Measurements from ENCODE around the gene ZNF398.

DNA sequence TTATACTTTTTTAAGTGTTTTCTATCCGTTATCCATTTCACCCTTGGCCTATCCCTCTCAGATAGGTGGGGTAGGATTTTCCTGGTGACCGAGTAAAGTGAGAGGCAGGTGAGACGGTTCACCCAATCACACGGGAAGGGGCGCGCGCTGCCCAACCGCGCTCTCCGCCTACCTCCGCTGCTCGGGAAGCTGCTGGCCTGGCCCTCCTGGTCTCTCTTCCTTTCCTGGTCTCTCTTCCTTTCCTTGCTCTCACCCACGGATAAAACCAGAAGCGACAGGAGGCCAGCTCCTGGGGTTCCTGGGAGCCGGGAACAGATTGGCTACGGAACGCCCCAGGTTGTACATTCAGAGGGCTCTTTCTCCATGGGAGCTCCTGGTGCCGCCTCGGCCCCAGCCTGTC is 77.9 kb downstream of the ZNF398 start:
- TF ChIP-seq CTCF (IDR thresholded peaks at IDR 0.05; ENCODE audit: insufficient read depth, low read length) (no peak), SPI1 (IDR thresholded peaks at IDR 0.05; ENCODE audit: borderline replicate concordance, low read depth) (no peak), POLR2AphosphoS5 (IDR thresholded peaks at IDR 0.05; ENCODE audit: low read depth) (0 out of 2 replicates have a peak, but pooled peaks have one; percentile 8)

Measured in HL-60 (cell line).